HG03025 (cell line): ENCODE measurements around the gene HSBP1L1.
"Not testable (repeated sequence)": the region's sequence is repeated elsewhere in the genome, so short reads cannot be mapped to it uniquely, and the experiment has no call there.

Experiments
- ATAC-seq: cut with Tn5 transposase; IDR thresholded peaks from one replicate; pipeline ENCODE4 v1.9.1; 2021; ENCODE audit warnings: mild to moderate bottlenecking, moderate library complexity; ENCODE audit not compliant: unreplicated experiment, low FRiP score

The HSBP1L1 gene

DNA sequence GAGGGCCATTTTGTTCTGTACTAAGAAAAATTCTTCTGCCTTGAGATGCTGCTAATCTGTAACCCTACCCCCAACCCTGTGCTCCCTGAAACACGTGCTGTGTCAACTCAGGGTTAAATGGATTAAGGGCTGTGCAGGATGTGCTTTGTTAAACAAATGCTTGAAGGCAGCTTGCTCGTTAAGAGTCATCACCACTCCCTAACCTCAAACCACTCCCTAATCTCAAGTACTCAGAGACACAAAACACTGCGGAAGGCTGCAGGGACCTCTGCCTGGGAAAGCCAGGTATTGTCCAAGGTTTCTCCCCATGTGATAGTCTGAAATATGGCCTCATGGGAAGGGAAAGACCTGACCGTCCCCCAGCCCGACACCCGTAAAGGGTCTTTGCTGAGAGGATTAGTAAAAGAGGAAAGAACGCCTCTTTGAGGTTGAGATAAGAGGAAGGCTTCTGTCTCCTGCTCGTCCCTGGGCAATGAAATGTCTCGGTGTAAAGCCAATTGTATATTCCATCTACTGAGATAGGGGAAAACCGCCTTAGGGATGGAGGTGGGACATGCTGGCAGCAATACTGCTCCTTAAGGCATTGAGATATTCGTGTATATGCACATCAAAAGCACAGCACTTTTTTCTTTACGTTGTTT, 4.2 kb upstream of the HSBP1L1 start:
- not testable (repeated sequence) for ATAC-seq

- ATAC-seq: no peak
Measured at GRCh38 chr18:79960921-79961526, 3.4 kb upstream of the HSBP1L1 start.

DNA sequence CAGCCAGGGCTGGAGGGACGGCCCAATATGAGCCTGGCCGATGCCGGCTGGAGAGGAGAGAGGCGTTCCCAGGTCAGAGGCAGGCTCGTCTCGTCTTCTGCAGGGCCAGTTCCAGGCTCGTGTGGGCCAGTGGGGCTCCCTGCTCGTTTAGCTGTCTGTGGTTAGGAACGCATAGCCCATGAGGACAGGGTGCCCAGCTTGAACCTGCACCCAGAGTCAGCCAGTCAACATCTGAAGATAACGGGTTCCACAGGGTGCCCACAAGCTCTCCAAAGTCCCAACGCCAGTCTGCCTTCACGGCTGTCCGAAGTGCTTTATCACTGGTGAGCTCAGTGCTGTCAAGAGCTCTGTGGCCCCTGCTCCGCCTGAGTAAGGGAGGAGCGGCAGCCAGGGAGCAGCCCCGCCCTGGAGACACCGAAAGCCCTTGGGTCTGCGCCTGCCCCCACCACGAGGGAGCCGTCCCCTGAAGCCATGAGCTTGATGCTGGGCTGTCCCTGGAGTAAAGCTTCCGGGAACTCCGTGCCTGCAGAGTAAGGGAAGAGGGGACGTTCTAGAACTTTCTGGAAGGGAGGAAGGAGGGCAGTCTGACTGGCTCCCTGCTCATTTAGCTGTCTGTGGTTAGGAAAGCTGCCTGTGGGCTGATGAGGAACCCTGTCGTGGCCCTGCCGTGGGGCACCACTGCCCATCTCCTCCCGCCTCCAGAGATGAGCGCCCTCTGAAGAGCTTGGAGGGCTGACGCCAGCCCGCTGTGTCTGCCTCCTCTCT, 2.7 kb upstream of the HSBP1L1 start:
- ATAC-seq: no peak

DNA sequence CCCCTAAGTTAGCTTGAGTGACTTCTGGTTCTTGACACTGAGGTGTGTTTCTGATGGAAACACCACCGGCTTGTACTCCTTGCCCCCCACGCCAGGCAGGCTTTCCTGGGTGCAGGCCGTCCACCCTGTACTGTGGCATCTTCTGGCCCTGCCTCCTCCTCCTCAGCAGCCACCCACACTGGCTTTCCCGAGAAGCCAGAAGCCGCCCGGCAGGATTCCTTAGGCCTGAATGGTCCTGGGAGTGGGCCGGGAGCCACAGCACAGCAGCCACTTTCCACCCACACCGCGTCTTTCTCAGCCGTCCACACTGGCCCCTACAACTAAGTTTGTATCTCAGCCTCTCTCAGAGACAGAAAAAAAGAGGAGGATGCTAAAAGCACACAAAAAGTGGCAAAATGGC, 2.1 kb upstream of the HSBP1L1 start:
- ATAC-seq: no peak

DNA sequence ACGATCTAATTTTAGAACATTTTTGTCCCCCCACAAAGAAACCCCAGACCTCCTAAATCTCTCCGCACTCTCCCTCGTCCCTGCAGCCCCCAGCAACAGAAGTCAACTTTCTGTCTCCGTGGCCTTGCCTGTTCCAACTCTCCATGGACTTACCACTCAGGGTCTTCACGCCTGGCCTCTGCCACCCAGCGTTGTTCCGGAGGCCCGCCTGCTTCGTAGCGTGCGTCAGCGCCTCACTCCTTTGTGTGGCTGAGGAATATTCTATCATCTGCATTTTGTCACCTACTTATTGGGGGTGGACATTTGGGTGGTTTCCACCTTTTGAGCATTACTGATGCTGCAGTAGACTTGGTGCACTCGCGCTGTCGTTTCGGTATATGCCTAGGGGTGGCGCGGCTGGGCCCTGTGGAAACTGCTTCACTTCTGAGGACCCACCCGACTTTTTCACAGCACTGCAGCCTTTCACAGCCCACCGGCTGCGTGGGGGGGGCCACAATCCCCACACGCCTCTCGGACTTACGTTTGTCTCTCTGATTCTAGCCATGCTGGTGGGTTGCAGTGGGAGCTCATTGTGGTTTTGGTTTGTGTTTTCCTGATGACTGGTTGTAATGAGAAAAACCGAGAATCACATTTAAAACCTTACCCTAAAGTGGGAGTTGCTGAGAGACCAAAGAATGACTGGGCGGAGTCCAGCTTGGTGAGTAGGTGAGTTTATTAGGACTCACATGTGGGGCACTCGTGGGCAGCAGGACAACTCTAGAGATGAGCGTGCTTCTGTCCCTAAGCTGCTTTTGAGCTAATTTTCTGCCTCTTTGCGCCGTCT, 1.4 kb upstream of the HSBP1L1 start:
- peak; percentile 36 for ATAC-seq

DNA sequence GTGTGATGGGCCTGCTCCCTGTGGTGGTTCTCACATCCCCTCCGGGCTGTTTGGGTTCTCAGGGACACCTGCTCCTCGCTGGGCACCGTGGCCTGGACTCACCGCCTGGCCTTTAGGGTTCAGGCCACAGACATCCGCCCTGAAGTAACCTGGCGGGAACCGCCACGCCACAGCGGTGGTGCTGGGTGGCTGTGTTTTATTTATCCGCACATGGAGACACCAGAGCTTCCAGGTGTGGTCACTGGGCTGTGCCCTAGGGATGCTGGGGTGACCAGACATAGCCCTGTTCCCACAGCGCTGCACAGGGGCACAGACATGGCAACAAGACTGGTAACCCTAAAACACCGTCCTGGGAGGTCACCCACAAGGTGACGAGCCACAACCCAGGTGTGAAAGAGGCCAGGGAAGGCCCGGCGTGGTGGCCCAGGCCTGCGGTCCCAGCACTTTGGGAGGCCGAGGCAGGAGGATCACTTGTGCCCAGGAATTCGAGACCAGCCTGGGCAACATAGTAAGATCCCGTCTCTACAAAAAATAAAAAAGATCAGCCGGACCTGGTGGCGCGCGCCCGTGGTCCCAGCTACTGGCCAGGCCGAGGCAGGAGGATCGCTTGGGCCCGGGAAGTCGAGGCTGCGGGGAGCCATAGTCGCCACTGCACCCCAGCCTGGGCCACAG, 649 bp upstream of the HSBP1L1 start:
- no peak for ATAC-seq

DNA sequence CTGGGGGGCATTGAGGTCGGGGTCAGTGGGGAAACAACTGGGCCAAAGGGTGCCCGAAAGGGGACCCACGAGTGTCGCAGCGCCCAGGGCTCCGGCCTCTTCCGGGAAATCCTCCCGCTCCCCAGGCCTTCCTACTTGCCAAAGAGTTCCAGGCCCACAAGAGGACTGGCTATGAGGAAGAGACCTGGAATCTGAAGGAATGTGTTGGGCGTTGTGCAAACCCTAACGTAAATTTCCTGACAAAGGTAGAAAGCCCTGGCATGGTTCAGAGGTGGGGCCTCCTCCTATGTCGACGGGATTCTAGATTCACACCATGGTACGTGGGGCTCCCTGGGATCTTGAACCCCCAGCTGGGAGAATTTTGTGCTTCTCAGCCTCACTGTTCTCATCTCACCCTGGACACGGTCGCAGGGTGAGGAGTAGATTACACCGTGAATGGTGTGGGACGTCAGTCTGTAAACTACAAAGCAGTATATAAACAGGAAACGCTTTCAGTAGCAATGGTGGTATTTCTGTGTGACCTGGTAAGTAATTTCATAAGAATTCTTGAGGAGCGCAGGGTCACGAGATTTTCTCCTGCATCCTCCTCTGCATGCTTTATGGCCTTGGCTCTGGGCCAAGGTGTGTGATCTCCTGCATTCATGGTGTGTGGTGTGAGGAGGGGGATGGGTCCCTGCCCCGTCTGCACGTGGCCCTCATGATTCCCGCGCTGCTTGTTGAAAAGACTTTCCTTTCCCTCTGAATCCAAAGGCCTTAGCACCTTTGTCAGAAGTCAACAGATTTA, 868 bp downstream of the HSBP1L1 start:
- no peak for ATAC-seq

GRCh38 chr18:79970419-79971133, 6.1 kb downstream of the HSBP1L1 start:
- ATAC-seq: no peak

- no peak for ATAC-seq
Measured at GRCh38 chr18:79971211-79971952, 6.9 kb downstream of the HSBP1L1 start.

GRCh38 chr18:79971986-79972385, 7.5 kb downstream of the HSBP1L1 start:
- no peak for ATAC-seq

- ATAC-seq: no peak
Measured at GRCh38 chr18:79972720-79973119, 8.3 kb downstream of the HSBP1L1 start.

GRCh38 chr18:79973517-79973916, 9.1 kb downstream of the HSBP1L1 start:
- ATAC-seq: no peak

GRCh38 chr18:79974025-79974654, 9.7 kb downstream of the HSBP1L1 start:
- ATAC-seq: no peak

DNA sequence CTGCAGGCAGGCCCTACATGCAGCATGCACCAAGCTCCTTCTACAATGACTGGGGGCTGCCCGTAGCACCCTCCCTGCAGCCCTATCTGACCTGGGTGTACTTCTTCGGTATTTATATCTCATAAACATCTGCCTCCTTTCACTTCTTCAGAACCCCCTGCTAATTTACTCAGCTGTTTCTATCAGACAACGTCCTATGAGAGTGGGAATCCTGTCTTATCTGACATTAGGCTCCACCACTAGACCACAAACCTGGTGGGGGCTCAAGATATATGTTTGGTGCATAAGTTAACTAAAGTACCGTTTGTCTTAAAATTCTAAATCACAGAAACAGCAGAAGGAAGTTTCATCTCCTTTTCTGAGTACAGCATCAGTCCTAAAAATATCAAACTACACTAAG, 10.6 kb downstream of the HSBP1L1 start:
- no peak for ATAC-seq

DNA sequence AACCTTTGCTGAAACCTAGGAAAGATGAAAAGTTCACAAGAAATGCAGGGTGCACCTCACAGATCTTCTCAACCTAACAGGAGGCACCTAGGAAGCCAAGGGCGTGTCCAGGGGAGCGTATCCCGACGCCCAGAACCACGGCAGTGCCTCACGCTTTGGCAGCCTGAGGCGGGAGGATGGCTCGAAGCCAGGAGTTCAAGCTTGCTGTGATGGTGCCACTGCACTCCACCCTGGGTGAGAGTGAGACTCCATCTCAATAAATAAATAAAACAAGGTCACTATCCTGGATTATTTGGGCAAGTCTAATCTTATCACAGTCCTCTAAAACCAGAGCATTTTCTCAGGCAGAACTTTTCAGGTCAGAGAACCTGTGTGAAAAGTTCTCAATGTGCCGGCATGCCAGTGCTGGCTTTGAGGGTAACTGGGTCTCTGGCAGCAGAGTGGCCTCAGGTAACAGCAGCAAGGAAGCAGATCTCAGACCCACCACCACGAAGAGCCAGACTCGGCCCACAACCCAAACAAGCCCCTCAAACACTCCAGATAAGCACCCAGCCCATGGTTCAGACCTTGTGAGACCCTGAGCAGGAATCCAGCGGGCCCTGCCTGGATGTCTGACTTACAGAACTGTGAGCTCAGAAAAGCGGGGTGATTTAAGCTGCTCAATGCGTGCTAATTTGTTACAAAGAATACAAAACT, 11.7 kb downstream of the HSBP1L1 start:
- ATAC-seq: no peak

GRCh38 chr18:79979843-79980242, 15.4 kb downstream of the HSBP1L1 start:
- no peak for ATAC-seq

- no peak for ATAC-seq
Measured at GRCh38 chr18:79980585-79980984, 16.1 kb downstream of the HSBP1L1 start.
